Spinal cord (tissue), 10 donors: ENCODE data around the gene ZSCAN20. TPM values are rescaled to one million over a fixed set of nuclear protein-coding genes. Genes with fewer than 3 reads are reported as not detected.

Experiments
- DNase-seq, 6 donors: peaks; one replicate each; pipeline versions ENCODE4 v3.0.0 to v3.0.0-alpha.2; 2013 to 2015; ENCODE audit warnings: low spot score in 6 of 6, low read depth in 4 of 6
- H3K27ac ChIP-seq: one replicate; pipeline ENCODE4 v1.5.1; 2013; ENCODE audit warnings: low read depth, low read length, control low read depth
- H3K27me3 ChIP-seq: one replicate; pipeline ENCODE4 v1.6.1; 2013; ENCODE audit warnings: low read length; ENCODE audit not compliant: control insufficient read depth, insufficient read depth
- H3K36me3 ChIP-seq: one replicate; pipeline ENCODE4 v1.6.1; 2013; ENCODE audit warnings: low read length; ENCODE audit not compliant: control insufficient read depth, insufficient read depth
- H3K4me1 ChIP-seq: one replicate; pipeline ENCODE4 v1.6.1; 2013; ENCODE audit warnings: low read length; ENCODE audit not compliant: control insufficient read depth, insufficient read depth
- H3K4me3 ChIP-seq: one replicate; pipeline ENCODE4 v1.5.1; 2013; ENCODE audit warnings: low read depth, low read length, control low read depth
- H3K9me3 ChIP-seq: one replicate; pipeline ENCODE4 v1.6.1; 2013; ENCODE audit warnings: low read length; ENCODE audit not compliant: control insufficient read depth, insufficient read depth
- WGBS: methylation state at CpG from one replicate; pipeline ENCODE4 v1.1.5; 2013; ENCODE audit warnings: missing lambda C conversion rate; ENCODE audit not compliant: insufficient coverage; 5-methylcytosine and 5-hydroxymethylcytosine counted together
- polyA plus RNA-seq, 2 donors: library from polyadenylated mRNA; unstranded; fragments of 120-200 nt; gene quantifications; one replicate each; pipeline ENCODE4 v1.2.1, GENCODE V29; 2013; ENCODE audit not compliant: insufficient read length in 2 of 2
- total RNA-seq, 2 donors: library from RNA; depleted of rRNA in 1 of 2; stranded (reverse); fragments of 120-200 nt in 1 of 2; fragments of >200 nt in 1 of 2; gene quantifications; one replicate each; pipeline versions ENCODE4 v1.2.3 to v1.2.4, GENCODE V29; 2013 to 2014
- donor health status: healthy.

The ZSCAN20 gene
- total and polyA plus RNA-seq, 4 donors: 3.1 to 8.5 (median 5.7) TPM

GRCh38 chr1:33471416-33471815 is 1.0 kb upstream of the ZSCAN20 start:
- 100% methylated on average over 2 of the region's 4 CpGs for WGBS
- no peaks in the 10 kb centered on the region for H3K27me3 ChIP-seq
- no peak for DNase-seq
- peaks cover 21% of the 10 kb centered on the region for H3K4me1 ChIP-seq
- H3K9me3 ChIP-seq: no peaks in the 10 kb centered on the region
- H3K4me3 ChIP-seq: no peak overlapping the region
- H3K36me3 ChIP-seq: no peaks in the 10 kb centered on the region
- no peak overlapping the region for H3K27ac ChIP-seq

DNA sequence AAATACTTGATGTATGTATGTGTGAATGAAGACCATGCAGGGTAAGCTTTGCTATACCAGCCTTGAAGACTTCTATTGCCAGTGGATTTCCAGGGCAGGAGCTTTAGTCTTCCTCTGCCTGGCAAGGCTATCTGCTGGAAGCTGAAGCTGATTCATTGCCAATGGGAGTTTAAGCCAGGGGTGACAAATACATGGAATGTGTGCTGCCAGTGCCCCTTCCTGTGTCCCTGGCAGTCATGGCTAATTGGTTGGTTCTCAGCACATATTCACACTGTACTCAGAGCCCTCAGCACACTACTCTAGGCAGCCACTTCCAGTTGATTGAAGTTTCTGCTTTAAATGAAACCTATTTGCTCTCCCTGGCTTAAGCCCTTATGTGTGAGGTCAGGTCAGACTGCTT is 1.5 kb downstream of the ZSCAN20 start:
- H3K27ac ChIP-seq: no peak overlapping the region
- DNase-seq: peak in 1 of 6 donors; percentile 48
- peaks cover 8% of the 10 kb centered on the region for H3K4me1 ChIP-seq
- H3K9me3 ChIP-seq: no peaks in the 10 kb centered on the region
- peaks cover under 1% of the 10 kb centered on the region for H3K36me3 ChIP-seq
- H3K27me3 ChIP-seq: no peaks in the 10 kb centered on the region
- H3K4me3 ChIP-seq: no peak overlapping the region

- Histone ChIP-seq H3K4me1 (peaks cover 5% of the 10 kb centered on the region), H3K9me3 (no peaks in the 10 kb centered on the region), H3K36me3 (peaks cover 10% of the 10 kb centered on the region), H3K4me3 (no peak overlapping the region), H3K27ac (no peak overlapping the region), H3K27me3 (no peaks in the 10 kb centered on the region)
- no peak for DNase-seq
- WGBS: no CpG with 5 or more reads among the region's 4 CpGs
These were observed 5.0 kb downstream of the ZSCAN20 start for GRCh38 chr1:33477451-33477850.

GRCh38 chr1:33482412-33482811 is 10.0 kb downstream of the ZSCAN20 start:
- Histone ChIP-seq H3K4me1 (no peaks in the 10 kb centered on the region), H3K36me3 (peaks cover 13% of the 10 kb centered on the region), H3K27ac (no peak overlapping the region), H3K4me3 (no peak overlapping the region), H3K27me3 (no peaks in the 10 kb centered on the region), H3K9me3 (peaks cover 3% of the 10 kb centered on the region)
- WGBS: no CpG with 5 or more reads among the region's 2 CpGs
- no peak for DNase-seq

DNA sequence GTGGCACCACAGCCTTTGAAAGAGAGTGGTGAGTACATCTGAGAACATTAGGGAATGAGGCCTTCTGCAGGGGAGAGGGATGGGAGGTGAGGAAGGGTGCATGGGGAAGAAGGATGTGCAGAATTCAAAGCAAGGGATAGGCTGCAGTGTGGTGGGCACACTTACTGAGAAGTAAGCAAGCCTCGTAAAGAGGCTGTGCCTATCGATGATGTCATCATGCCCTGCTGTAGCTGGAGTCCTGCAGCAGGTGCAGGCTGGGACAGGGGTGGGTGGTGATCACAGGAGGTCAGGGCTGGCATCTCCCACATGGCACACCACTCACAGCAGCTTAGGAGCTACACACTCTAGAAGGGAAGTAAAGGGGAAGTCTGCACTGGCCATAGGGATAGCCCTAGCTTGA is 16.2 kb downstream of the ZSCAN20 start:
- no peaks in the 10 kb centered on the region for H3K27me3 ChIP-seq
- 100% methylated on average over 2 of the region's 2 CpGs for WGBS
- H3K27ac ChIP-seq: no peak overlapping the region
- H3K36me3 ChIP-seq: peaks cover 45% of the 10 kb centered on the region
- no peaks in the 10 kb centered on the region for H3K4me1 ChIP-seq
- no peak for DNase-seq
- peaks cover 7% of the 10 kb centered on the region for H3K9me3 ChIP-seq
- no peak overlapping the region for H3K4me3 ChIP-seq

GRCh38 chr1:33494929-33495328 is 22.5 kb downstream of the ZSCAN20 start:
- no peaks in the 10 kb centered on the region for H3K4me1 ChIP-seq
- H3K27ac ChIP-seq: no peak overlapping the region
- DNase-seq: no peak
- no peaks in the 10 kb centered on the region for H3K27me3 ChIP-seq
- WGBS: no CpG with 5 or more reads among the region's 9 CpGs
- peaks cover 19% of the 10 kb centered on the region for H3K9me3 ChIP-seq
- peaks cover 46% of the 10 kb centered on the region for H3K36me3 ChIP-seq
- H3K4me3 ChIP-seq: no peak overlapping the region

DNA sequence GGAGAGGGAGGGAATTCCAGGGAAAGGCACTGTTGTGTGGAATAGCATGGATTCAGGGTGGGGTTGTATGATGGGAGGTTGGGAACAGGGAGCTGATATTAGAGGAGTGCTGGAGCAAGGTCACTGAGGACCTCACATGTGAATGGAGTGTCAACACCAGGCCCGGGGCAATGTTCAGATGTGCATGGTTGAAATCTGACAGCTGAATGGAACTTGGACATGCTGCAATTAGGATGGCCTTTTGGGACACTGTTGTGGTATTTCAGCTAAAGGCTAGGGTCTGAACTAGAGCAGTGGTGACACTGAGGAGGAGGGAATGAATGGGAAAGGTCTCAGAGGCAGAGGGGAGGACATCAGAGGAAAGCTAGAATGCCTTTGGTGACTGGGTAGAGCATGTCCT is 25.0 kb downstream of the ZSCAN20 start:
- H3K27ac ChIP-seq: no peak overlapping the region
- H3K4me3 ChIP-seq: no peak overlapping the region
- DNase-seq: no peak
- H3K9me3 ChIP-seq: peaks cover 19% of the 10 kb centered on the region
- H3K36me3 ChIP-seq: peaks cover 32% of the 10 kb centered on the region
- H3K27me3 ChIP-seq: no peaks in the 10 kb centered on the region
- H3K4me1 ChIP-seq: no peaks in the 10 kb centered on the region
- WGBS: 95% methylated on average over 1 of the region's 1 CpG

- Histone ChIP-seq H3K9me3 (no peaks in the 10 kb centered on the region), H3K4me1 (no peaks in the 10 kb centered on the region), H3K27me3 (no peaks in the 10 kb centered on the region), H3K4me3 (no peak overlapping the region), H3K27ac (no peak overlapping the region), H3K36me3 (peaks cover 3% of the 10 kb centered on the region)
- 58% methylated on average over 3 of the region's 4 CpGs for WGBS
- no peak for DNase-seq
These were observed 28.1 kb downstream of the ZSCAN20 start for GRCh38 chr1:33500547-33500946.

GRCh38 chr1:33501309-33501708 is 28.9 kb downstream of the ZSCAN20 start:
- Histone ChIP-seq H3K4me3 (no peak overlapping the region), H3K9me3 (no peaks in the 10 kb centered on the region), H3K4me1 (no peaks in the 10 kb centered on the region), H3K36me3 (no peaks in the 10 kb centered on the region), H3K27me3 (no peaks in the 10 kb centered on the region), H3K27ac (no peak overlapping the region)
- 83% methylated on average over 1 of the region's 2 CpGs for WGBS
- DNase-seq: no peak

- no peaks in the 10 kb centered on the region for H3K4me1 ChIP-seq
- H3K4me3 ChIP-seq: no peak overlapping the region
- 95% methylated on average over 7 of the region's 8 CpGs for WGBS
These were observed 29.3 kb downstream of the ZSCAN20 start for GRCh38 chr1:33501774-33502173.

More at GRCh38 chr1:33501774-33502173, 29.3 kb downstream of the ZSCAN20 start:
- no peaks in the 10 kb centered on the region for H3K27me3 ChIP-seq
- H3K9me3 ChIP-seq: no peaks in the 10 kb centered on the region
- no peaks in the 10 kb centered on the region for H3K36me3 ChIP-seq
- no peak for DNase-seq
- H3K27ac ChIP-seq: no peak overlapping the region
